Islet of Langerhans (tissue), 1 donor: ENCODE results near the gene CATSPER3.

Experiments
- FAIRE-seq: peaks from one replicate; lab custom pipeline; 2011; peaks lifted over from hg19 to GRCh38; lab: Jason Lieb, UNC

Gene CATSPER3

GRCh38 chr5:134967607-134968006, at the start of gene CATSPER3:
TSS of gene CATSPER3 (plus strand) at chr5:134967907. CDS start at chr5:134967992, 85 bp downstream.
- FAIRE-seq: no peak

- no peak for FAIRE-seq
Measured at GRCh38 chr5:134918861-134919260, 48.8 kb upstream of the CATSPER3 start.

GRCh38 chr5:134920848-134921575, 46.7 kb upstream of the CATSPER3 start:
- no peak for FAIRE-seq

GRCh38 chr5:134932508-134932907, 35.2 kb upstream of the CATSPER3 start:
- FAIRE-seq: no peak

- FAIRE-seq: no peak
Measured at GRCh38 chr5:134934202-134934601, 33.5 kb upstream of the CATSPER3 start.

GRCh38 chr5:134935711-134936602, 31.8 kb upstream of the CATSPER3 start:
- FAIRE-seq: no peak

- FAIRE-seq: no peak
Measured at GRCh38 chr5:134937526-134937925, 30.2 kb upstream of the CATSPER3 start.

GRCh38 chr5:134938030-134938429, 29.7 kb upstream of the CATSPER3 start:
- no peak for FAIRE-seq

- FAIRE-seq: no peak
Measured at GRCh38 chr5:134939500-134939899, 28.2 kb upstream of the CATSPER3 start.

- no peak for FAIRE-seq
Measured at GRCh38 chr5:134943547-134943946, 24.2 kb upstream of the CATSPER3 start.

GRCh38 chr5:134944630-134945029, 23.1 kb upstream of the CATSPER3 start:
- FAIRE-seq: no peak

- FAIRE-seq: no peak
Measured at GRCh38 chr5:134945041-134945440, 22.7 kb upstream of the CATSPER3 start.

- FAIRE-seq: no peak
Measured at GRCh38 chr5:134948911-134949310, 18.8 kb upstream of the CATSPER3 start.

GRCh38 chr5:134949316-134949715, 18.4 kb upstream of the CATSPER3 start:
- FAIRE-seq: no peak

GRCh38 chr5:134957920-134958608, 9.6 kb upstream of the CATSPER3 start:
- FAIRE-seq: no peak

GRCh38 chr5:134958755-134959154, 9.0 kb upstream of the CATSPER3 start:
- no peak for FAIRE-seq

- FAIRE-seq: no peak
Measured at GRCh38 chr5:134963098-134963497, 4.6 kb upstream of the CATSPER3 start.

- no peak for FAIRE-seq
Measured at GRCh38 chr5:134964359-134965270, 3.1 kb upstream of the CATSPER3 start.

- no peak for FAIRE-seq
Measured at GRCh38 chr5:134965271-134965825, 2.4 kb upstream of the CATSPER3 start.

GRCh38 chr5:134968055-134968454, 348 bp downstream of the CATSPER3 start:
- no peak for FAIRE-seq

- no peak for FAIRE-seq
Measured at GRCh38 chr5:134969166-134969565, 1.5 kb downstream of the CATSPER3 start.
